ENCODE measurements around the gene AXL. TPM values are rescaled to one million over a fixed set of nuclear protein-coding genes. Genes with fewer than 3 reads are reported as not detected.
A peak's percentile ranks its signal among the peaks of the same experiment; 100 is the strongest.
"Not testable (repeated sequence)": the region's sequence is repeated elsewhere in the genome, so short reads cannot be mapped to it uniquely, and the experiment has no call there.

AXL gene
- total and polyA plus RNA-seq, 2 experiments from 2014 or later, result 15.0 to 45.9 TPM

DNA sequence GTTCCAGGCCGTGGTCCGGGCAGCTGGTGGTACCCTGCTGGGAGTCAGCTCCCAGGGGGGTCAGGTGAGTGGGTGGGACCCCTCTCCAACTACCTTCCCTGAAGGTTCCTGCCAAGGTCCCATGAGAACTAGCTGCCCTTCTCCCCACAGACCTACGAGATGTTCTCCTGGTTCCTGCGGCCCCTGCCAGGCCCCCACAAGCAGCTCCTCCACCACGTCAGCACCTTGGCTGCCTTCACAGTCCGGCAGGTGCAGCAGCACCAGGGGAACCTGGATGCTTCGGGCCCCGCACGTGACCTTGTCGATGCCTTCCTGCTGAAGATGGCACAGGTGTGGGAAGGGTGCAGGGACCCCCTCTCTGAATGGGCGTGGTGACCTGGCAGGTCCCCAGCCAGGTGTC is 20.5 kb upstream of the AXL start:
- H3K9me2 ChIP-seq (replicated peaks; ENCODE audit: insufficient read depth), result no peaks in the 10 kb centered on the region
- H3K27ac ChIP-seq, result no peak overlapping the region
- 93% methylated on average over 9 of the region's 11 CpGs for WGBS (ENCODE audit: low lambda C conversion rate, missing lambda C conversion rate)
- no peak overlapping the region for H2AFZ ChIP-seq
- no peak for DNase-seq (ENCODE audit: low spot score)
- H3K36me3 ChIP-seq (replicated peaks; ENCODE audit: insufficient read depth, low read depth), result no peaks in the 10 kb centered on the region
- H3K4me2 ChIP-seq, result no peak overlapping the region
- H3K4me3 ChIP-seq, result no peak overlapping the region
- H3K79me2 ChIP-seq, result no peaks in the 10 kb centered on the region
- H3K4me1 ChIP-seq (ENCODE audit: insufficient read depth), result no peaks in the 10 kb centered on the region
- H3K27me3 ChIP-seq, result no peaks in the 10 kb centered on the region
- no peaks in the 10 kb centered on the region for H3K9me3 ChIP-seq (ENCODE audit: low read depth)
- H4K20me1 ChIP-seq (ENCODE audit: insufficient read depth, poor library complexity, severe bottlenecking), result no peaks in the 10 kb centered on the region
- TF ChIP-seq, protein P1, sequence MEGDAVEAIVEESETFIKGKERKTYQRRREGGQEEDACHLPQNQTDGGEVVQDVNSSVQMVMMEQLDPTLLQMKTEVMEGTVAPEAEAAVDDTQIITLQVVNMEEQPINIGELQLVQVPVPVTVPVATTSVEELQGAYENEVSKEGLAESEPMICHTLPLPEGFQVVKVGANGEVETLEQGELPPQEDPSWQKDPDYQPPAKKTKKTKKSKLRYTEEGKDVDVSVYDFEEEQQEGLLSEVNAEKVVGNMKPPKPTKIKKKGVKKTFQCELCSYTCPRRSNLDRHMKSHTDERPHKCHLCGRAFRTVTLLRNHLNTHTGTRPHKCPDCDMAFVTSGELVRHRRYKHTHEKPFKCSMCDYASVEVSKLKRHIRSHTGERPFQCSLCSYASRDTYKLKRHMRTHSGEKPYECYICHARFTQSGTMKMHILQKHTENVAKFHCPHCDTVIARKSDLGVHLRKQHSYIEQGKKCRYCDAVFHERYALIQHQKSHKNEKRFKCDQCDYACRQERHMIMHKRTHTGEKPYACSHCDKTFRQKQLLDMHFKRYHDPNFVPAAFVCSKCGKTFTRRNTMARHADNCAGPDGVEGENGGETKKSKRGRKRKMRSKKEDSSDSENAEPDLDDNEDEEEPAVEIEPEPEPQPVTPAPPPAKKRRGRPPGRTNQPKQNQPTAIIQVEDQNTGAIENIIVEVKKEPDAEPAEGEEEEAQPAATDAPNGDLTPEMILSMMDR (IDR thresholded peaks at IDR 0.05; ENCODE audit: poor library complexity), result no peak
- no peak for TF ChIP-seq EZH2 (IDR thresholded peaks at IDR 0.05; ENCODE audit: borderline replicate concordance)
- no peak for TF ChIP-seq EZH2phosphoT487 (IDR thresholded peaks at IDR 0.05; ENCODE audit: low read depth, severe bottlenecking, unreplicated experiment)

DNA sequence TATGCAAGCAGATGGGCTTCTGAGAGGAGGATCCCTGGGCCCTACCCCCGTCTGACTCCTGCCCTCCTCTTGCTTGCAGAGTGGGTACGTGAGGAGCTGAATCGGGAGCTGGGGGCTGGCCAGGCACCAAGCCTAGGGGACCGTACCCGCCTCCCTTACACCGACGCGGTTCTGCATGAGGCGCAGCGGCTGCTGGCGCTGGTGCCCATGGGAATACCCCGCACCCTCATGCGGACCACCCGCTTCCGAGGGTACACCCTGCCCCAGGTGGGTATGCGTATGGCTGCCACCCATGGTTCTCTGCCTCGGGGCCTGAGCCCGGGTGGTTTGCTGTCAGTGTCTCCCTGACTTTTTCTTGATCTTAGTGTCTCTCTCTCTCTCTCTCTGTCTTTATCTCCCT is 15.7 kb upstream of the AXL start:
- Histone ChIP-seq H4K20me1 (ENCODE audit: insufficient read depth, poor library complexity, severe bottlenecking) (no peaks in the 10 kb centered on the region), H3K36me3 (replicated peaks; ENCODE audit: insufficient read depth, low read depth) (no peaks in the 10 kb centered on the region), H3K9me3 (ENCODE audit: low read depth) (no peaks in the 10 kb centered on the region), H3K4me3 (no peak overlapping the region), H3K4me2 (no peak overlapping the region), H3K9me2 (replicated peaks; ENCODE audit: insufficient read depth) (no peaks in the 10 kb centered on the region), H3K79me2 (no peaks in the 10 kb centered on the region), H3K4me1 (ENCODE audit: insufficient read depth) (no peaks in the 10 kb centered on the region), H2AFZ (no peak overlapping the region), H3K27me3 (no peaks in the 10 kb centered on the region), H3K27ac (no peak overlapping the region)
- WGBS (ENCODE audit: low lambda C conversion rate, missing lambda C conversion rate), result 97% methylated on average over 15 of the region's 18 CpGs
- TF ChIP-seq EZH2phosphoT487 (IDR thresholded peaks at IDR 0.05; ENCODE audit: low read depth, severe bottlenecking, unreplicated experiment) (no peak), EZH2 (IDR thresholded peaks at IDR 0.05; ENCODE audit: borderline replicate concordance) (no peak)
- TF ChIP-seq, protein P1 (IDR thresholded peaks at IDR 0.05; ENCODE audit: poor library complexity), result no peak
- DNase-seq (ENCODE audit: low spot score), result no peak

- H3K4me1 ChIP-seq (ENCODE audit: insufficient read depth); H3K79me2 ChIP-seq; H3K9me3 ChIP-seq (ENCODE audit: low read depth); H3K4me3 ChIP-seq; H3K9me2 ChIP-seq (replicated peaks; ENCODE audit: insufficient read depth); H3K27ac ChIP-seq; H3K4me2 ChIP-seq; H3K36me3 ChIP-seq (replicated peaks; ENCODE audit: insufficient read depth, low read depth); H4K20me1 ChIP-seq (ENCODE audit: insufficient read depth, poor library complexity, severe bottlenecking); H2AFZ ChIP-seq; H3K27me3 ChIP-seq: not testable (repeated sequence)
- 55% methylated on average over 5 of the region's 7 CpGs for WGBS (ENCODE audit: low lambda C conversion rate, missing lambda C conversion rate)
- DNase-seq (ENCODE audit: low spot score), result peak; percentile 92
- TF ChIP-seq, protein P1 (IDR thresholded peaks at IDR 0.05; ENCODE audit: poor library complexity), result peak; percentile 90
Measured at GRCh38 chr19:41204338-41204737, 14.7 kb upstream of the AXL start.

DNA sequence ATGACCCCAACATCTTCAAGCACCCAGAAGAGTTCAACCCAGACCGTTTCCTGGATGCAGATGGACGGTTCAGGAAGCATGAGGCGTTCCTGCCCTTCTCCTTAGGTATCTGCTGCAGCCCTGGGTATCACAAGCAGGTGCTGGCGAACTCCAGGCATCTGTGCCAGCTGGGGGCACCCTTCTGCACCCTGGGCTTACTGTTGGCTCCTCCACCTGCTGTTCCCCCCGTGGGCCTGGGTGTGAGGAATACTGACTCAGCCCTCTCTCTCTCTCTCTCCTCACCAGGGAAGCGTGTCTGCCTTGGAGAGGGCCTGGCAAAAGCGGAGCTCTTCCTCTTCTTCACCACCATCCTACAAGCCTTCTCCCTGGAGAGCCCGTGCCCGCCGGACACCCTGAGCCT is 13.0 kb upstream of the AXL start:
- Histone ChIP-seq H3K4me3 (no peak overlapping the region), H3K4me1 (ENCODE audit: insufficient read depth) (no peaks in the 10 kb centered on the region), H3K9me2 (replicated peaks; ENCODE audit: insufficient read depth) (no peaks in the 10 kb centered on the region), H3K4me2 (no peak overlapping the region), H3K27ac (no peak overlapping the region), H2AFZ (no peak overlapping the region), H3K36me3 (replicated peaks; ENCODE audit: insufficient read depth, low read depth) (no peaks in the 10 kb centered on the region), H3K79me2 (no peaks in the 10 kb centered on the region), H4K20me1 (ENCODE audit: insufficient read depth, poor library complexity, severe bottlenecking) (no peaks in the 10 kb centered on the region), H3K27me3 (no peaks in the 10 kb centered on the region), H3K9me3 (ENCODE audit: low read depth) (no peaks in the 10 kb centered on the region)
- DNase-seq (ENCODE audit: low spot score), result no peak
- TF ChIP-seq EZH2 (IDR thresholded peaks at IDR 0.05; ENCODE audit: borderline replicate concordance) (no peak), EZH2phosphoT487 (IDR thresholded peaks at IDR 0.05; ENCODE audit: low read depth, severe bottlenecking, unreplicated experiment) (no peak)
- TF ChIP-seq, protein P1 (IDR thresholded peaks at IDR 0.05; ENCODE audit: poor library complexity), result no peak
- WGBS (ENCODE audit: low lambda C conversion rate, missing lambda C conversion rate), result 86% methylated on average over 9 of the region's 10 CpGs
